GM19438 (cell line): Measurements from ENCODE around the gene KCNH2.
"Not testable (repeated sequence)": the region's sequence is repeated elsewhere in the genome, so short reads cannot be mapped to it uniquely, and the experiment has no call there.

Experiments used
- ATAC-seq: cut with Tn5 transposase; IDR thresholded peaks from one replicate; pipeline ENCODE4 v1.9.1; 2021; ENCODE audit warnings: low read depth; ENCODE audit not compliant: unreplicated experiment

The KCNH2 gene, protein sequence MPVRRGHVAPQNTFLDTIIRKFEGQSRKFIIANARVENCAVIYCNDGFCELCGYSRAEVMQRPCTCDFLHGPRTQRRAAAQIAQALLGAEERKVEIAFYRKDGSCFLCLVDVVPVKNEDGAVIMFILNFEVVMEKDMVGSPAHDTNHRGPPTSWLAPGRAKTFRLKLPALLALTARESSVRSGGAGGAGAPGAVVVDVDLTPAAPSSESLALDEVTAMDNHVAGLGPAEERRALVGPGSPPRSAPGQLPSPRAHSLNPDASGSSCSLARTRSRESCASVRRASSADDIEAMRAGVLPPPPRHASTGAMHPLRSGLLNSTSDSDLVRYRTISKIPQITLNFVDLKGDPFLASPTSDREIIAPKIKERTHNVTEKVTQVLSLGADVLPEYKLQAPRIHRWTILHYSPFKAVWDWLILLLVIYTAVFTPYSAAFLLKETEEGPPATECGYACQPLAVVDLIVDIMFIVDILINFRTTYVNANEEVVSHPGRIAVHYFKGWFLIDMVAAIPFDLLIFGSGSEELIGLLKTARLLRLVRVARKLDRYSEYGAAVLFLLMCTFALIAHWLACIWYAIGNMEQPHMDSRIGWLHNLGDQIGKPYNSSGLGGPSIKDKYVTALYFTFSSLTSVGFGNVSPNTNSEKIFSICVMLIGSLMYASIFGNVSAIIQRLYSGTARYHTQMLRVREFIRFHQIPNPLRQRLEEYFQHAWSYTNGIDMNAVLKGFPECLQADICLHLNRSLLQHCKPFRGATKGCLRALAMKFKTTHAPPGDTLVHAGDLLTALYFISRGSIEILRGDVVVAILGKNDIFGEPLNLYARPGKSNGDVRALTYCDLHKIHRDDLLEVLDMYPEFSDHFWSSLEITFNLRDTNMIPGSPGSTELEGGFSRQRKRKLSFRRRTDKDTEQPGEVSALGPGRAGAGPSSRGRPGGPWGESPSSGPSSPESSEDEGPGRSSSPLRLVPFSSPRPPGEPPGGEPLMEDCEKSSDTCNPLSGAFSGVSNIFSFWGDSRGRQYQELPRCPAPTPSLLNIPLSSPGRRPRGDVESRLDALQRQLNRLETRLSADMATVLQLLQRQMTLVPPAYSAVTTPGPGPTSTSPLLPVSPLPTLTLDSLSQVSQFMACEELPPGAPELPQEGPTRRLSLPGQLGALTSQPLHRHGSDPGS

DNA sequence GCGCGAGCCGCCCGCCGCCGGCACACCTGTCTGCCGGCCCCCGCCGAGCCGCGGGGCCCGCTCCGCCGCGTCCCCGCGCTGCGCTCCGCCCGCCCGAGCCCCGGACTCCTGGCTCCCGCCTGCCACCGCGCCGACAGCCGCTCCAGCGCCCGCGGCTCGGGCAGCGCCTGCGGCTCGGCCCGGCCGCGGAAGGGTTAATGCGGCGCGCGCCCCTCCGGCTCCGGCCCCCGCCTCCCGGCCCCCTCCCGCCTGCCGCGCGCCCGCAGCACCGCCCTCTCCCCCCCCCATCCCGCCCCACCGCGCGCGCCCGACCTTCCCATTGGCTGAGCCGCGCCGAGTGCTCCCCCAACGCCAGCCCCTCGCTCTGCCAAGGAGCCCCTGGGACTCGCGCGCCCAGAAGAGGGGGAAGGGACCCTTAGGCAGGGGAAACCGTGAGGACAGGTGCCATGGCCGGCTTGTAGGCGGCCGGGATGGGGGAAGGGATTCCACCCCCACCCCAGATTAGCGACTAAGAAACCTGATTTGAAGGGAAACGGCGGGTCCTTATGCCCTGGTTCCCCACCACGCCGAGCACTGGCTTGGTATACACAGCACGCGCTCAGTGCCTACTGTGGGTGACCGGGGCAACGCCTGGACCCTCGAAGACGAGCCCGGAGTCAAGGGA, at the start of gene KCNH2:
KCNH2 (minus strand) TSS at position 196 of the 664 bp plus-strand sequence. CDS start 408 bp downstream, outside the sequence.
- ATAC-seq: no peak

DNA sequence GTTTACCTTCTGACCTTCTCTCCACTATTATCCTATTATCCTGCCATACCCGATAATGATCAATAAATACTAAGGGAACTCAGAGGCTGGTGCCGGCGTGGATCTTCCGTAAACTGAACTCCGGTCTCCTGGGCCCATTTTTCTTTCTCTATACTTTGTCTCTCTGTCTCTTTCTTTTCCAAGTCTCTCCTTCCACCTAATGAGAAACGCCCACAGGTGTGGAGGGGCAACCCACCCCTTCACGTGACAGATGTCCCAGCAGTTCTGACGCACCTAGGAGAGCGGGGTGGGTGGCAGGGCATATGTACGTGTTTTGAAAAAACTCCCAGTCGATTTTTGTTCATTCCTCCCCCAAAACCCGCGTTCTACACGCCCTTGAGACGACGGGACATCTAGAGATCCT, 49.6 kb upstream of the KCNH2 start:
- ATAC-seq: peak; percentile 13

DNA sequence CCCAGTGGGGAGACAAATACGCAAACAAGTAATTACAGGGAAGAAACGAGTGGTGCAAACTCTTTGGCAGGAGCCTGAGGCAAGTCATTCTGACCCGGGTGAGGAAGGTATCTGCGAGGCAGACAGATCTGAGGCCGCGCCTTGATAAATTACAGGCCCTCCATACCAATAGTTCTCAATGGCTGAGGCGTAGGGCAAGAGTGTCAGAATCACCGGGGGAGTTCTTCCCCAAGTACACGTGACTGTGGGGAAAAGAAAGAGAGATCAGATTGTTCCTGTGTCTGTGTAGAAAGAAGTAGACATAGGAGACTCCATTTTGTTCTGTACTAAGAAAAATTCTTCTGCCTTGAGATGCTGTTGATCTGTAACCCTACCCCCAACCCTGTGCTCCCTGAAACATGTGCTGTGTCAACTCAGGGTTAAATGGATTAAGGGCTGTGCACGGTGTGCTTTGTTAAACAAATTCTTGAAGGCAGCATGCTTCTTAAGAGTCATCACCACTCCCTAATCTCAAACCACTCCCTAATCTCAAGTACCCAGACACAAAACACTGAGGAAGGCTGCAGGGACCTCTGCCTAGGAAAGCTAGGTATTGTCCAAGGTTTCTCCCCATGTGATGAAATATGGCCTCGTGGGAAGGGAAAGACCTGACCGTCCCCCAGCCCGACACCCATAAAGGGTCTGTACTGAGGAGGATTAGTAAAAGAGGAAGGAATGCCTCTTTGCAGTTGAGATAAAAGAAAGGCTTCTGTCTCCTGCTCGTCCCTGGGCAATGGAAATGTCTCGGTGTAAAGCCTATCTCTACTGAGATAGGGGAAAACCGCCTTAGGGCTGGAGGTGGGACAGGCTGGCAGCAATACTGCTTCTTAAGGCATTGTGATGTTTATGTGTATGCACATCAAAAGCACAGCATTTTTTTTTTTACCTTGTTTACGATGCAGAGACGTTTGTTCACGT, 48.9 kb upstream of the KCNH2 start:
- not testable (repeated sequence) for ATAC-seq

DNA sequence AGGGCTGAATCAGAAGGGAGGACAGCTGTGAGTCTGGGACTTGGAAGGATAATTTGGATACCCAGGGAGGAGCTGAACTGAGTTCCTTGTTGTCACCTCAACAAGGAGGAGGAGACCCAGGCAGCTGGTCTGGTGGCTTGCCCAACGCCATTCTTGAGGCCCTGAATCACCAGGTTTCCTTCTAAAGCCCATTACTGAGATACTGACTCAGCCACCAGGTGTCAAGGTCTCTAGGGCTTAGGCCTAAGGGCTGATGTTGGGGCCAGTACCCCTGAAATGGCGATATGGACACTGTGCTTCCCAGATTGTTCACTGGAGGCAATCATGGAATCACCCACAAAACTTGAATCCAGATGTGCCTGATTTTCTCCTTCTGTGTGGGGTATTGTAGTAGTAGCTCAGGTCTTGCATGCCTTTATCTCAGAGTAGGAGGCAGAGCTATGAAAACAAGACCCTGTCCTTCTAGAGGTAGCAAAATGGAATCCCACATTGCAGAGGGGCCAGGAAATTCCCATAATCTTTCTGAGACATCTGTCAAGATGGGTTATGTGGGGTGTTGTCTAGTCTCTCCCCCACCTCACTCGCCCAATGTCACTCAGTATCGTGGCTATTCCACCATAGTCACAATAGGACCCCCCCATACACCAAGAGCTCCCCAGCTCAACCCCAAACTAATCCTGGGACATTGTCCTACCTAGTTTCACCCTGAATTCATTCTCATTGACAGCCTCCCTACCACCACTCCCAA, 48.0 kb upstream of the KCNH2 start:
- ATAC-seq: no peak

DNA sequence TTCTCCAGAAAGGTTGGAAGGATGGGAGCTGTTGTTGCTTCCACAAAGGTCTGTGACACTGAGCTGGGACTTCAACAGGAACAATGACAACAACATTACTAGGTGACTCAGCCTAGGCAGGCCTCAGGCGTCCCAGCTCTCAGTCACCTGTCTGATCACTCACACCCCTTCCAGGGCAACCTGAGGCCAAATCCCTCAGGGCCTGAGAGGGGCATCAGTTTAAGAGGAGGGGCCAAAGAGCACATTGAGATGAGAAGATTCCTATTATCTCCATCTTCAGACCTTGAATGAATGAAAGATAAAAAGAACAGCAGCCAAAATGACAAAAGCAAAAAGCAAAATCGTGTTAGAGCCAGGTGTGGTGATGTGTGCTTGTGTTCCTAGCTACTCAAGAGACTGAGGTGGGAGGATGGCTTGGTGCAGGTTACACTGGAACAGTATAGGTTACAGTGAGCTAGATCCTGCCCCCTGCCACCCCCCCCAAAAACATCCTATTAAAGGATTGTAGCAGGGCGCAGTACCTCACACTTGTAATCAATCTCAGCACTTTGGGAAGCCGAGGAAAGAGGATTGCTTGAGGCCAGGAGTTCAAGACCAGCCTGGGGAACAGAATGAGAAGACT, 46.4 kb upstream of the KCNH2 start, which contains the start of gene ATG9B:
ATG9B (minus strand) TSS at position 60 of the 622 bp plus-strand sequence. CDS start 71 bp downstream, outside the sequence.
- ATAC-seq: no peak

DNA sequence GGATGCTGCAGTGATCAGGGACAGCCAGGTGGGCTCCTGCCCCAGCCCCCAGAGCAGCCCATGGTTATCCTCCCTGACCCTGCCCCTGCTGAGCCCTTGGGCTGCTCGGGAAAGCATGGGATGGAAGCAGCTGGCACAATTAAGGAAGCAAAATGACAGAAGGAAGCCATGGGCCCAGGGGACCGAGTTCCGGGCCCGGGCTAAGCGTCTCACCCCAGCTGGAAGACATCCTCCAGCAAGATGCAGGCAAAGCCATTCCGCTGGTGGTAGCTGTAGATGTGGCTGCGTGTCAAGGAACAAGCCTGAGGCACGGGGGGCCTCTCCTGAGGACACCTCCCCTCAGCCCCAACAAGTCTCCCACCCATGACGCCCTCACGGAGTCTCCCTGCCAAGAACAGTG, 45.1 kb upstream of the KCNH2 start:
- no peak for ATAC-seq

DNA sequence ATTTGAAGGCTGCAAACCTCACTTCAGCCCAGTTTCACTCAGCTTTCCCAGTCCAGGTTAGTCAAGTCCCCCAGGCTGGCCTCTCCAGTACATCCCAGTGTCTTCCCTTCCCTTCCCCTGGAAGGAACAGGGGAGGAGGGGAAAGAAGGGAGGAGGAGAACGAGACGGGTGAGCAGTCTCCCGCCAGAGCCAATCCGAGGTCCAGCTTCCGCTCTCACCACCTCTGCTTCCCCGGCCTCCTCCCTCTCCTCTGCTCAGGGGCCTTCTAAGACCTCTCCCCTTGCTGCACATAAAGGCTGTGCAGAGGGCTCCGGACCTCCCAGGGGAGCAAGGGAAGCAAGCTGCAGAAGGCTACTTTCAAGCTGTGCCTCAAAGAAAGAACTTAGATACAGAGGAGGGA, 42.1 kb upstream of the KCNH2 start:
- no peak for ATAC-seq

DNA sequence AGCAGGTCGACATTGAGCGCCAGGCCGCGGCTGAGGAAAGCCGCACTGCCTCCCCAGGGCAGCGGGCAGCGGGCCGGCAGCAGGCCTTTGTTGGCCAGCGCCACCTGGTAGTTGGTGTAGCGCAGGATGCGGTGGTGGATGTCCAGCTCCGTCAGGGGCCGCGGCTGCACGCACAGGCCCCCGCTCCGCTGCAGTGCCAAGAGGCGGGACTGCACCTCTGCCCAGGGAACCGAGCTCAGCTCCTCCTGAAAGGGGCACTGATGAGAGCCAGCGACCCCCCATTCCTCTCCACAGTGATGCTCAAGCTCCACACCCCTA, 41.0 kb upstream of the KCNH2 start:
- ATAC-seq: no peak

DNA sequence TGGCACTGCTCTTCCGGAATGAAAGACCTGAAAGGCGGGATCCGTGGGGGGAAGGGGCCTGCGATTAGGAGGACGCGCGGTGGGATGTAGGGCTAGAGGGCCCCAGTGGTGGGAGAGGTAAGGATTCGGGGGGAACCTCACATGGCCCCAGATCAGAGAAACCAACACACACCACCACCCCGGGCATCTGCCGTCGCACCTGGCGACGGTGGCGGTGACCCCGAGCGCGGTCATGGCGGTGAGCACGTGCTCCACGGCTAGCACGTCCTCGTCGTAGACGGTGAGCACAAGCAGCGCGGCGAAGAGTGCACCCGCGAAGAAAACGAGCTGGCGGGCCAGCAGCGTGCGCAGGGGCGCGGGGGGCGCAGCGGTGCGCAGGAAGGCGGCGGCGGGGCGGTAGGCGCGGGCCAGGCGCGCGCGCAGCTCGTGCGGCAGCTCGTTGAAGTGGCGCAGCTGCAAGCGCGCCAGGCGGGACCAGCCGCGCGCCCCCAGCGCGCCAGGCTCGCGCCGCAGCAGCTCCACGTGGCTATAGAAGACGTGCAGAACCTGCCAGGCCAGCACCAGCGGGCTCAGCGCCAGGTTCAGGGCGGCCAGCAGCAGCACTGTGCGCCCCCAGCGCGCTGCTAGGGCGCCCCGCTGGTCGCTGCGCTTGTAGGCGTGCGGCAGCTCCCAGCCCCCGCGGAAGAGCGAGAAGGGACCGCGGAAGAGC, 40.5 kb upstream of the KCNH2 start:
- ATAC-seq: peak; percentile 10

DNA sequence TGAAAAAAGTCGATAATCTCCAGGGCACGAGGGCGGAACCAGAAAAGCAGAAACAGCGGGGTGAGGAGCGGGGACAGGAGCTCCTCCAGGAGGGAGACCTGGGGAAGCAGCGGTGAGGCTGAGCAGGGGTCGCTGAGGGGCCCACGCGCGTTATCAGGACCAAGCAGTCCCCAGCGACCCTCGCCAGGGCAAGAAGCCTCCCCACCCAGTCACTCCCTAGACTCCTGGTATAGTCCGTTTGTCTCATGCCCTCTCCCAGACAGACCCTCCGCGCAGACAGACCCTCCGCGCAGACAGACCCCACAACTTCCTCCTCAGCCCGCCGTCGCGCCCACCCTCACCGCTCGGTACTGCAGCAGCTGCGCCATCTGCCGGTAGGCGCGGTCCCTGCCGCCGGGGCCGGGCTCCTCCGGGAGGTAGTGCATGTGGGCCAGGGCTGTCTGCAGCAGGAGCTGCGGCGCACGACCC, 39.9 kb upstream of the KCNH2 start:
- peak; percentile 54 for ATAC-seq

DNA sequence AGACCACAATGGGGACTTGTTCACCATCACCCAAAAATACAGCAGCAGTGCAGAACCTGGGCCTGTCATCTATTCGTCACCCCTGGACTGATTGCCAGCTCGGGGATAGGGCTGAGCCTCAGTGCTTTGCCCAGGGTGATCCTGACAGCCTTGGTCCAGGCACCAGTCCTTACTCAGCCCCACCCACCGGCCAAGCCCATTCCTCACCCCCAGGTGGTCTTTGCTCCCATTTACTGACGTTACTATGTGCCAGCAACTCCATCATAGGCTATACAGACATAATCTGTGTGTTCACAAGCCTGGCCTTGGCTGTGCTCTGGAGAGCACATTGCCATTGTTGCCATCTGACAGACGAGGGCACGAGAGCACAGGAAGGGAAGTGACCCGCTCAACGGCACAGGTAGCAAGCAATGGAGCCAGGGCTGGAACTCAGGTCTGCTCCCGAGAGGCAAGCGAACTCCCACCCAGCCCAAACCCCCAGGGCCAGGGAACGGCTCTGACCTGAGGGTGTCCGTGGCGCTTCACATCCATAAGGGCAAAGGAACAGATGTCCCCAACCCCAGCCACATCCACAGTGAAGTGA, 39.3 kb upstream of the KCNH2 start:
- ATAC-seq: no peak

DNA sequence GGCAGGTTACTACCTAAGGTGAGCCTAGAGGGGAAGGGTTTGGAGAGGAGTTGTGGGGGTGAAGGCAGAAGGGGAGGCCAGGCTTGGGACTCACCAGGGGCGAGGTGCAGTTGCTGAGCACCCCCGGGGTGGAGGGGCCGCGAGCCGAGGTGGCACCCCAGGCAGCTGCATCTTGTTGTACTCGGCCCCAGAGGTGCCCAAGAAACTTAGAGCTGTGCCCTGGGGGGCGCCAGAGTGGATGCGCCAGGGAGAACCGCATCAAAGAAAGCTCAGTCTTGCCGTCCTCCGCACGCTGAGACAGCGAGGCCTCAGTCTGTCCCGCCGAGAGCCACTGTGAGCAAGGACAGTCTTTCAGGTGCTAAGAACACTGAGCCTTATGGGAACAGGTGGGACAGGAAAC, 38.8 kb upstream of the KCNH2 start:
- no peak for ATAC-seq

DNA sequence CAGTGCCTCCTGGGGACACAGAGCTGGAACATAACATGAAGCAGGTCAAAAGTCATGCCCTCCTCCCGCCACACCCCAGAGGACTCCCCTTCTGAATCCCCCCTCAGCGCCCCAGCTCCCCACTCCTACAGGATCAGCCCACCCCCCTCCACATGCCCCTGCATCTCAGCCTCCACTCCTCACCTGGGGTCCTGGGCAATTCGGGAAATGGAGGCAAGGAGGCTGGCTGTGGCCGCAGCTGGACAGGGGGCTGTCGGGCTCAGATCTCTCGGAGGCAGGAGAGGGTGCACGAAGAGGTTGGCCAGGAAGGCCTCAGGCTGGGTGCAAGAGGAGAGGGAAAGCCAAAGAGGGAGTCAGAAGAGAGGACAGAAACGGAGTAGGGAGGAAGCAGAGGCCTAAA, 38.4 kb upstream of the KCNH2 start:
- ATAC-seq: no peak

DNA sequence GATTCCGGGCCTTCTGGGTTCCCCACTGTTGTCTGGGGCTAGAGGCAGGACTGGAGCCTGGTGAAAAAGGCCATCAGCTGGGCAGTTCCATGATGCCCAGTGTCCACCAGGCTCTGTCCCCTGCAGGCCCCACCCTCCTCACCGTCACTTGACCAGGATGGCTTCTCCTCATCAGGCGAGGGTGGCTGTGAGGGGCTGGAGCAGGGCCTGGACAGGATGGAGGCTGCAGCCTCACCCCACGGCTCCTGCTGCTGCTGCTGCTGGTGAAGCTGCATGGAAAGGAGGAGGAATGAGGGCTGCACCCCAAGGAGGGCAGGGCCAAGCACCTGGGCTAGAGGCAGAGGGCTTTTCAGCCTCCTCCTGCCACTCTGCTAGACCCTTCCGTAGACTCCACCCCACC, 37.8 kb upstream of the KCNH2 start:
- no peak for ATAC-seq

DNA sequence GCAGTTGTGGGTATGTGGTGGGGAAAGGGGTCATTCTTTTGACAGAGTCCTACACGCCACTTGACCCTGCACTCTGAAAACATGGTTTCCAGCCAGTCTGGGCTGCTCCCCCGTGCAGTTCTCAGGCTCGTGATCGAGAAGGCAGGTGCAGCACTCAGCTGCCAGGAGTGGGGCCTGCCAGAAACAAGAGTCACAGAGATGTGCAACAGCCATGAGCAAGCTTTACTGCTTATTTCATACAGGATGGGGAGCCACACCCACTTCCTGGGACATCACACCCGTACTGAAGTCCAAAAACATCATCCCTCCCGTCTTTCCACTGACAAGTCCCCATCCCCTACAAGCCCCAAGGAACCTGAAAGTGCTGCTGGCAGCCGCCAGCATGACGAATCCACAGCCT, 36.8 kb upstream of the KCNH2 start:
- ATAC-seq: no peak

DNA sequence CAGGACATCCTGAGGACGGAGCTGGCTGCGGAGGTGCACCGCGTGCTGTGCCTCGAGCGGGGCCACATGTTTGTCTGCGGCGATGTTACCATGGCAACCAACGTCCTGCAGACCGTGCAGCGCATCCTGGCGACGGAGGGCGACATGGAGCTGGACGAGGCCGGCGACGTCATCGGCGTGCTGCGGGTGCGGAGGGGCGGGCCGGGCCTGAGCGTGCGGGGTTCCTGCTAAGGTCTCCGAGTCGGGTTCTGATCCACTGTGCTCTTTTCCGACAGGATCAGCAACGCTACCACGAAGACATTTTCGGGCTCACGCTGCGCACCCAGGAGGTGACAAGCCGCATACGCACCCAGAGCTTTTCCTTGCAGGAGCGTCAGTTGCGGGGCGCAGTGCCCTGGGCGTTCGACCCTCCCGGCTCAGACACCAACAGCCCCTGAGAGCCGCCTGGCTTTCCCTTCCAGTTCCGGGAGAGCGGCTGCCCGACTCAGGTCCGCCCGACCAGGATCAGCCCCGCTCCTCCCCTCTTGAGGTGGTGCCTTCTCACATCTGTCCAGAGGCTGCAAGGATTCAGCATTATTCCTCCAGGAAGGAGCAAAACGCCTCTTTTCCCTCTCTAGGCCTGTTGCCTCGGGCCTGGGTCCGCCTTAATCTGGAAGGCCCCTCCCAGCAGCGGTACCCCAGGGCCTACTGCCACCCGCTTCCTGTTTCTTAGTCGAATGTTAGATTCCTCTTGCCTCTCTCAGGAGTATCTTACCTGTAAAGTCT, 35.8 kb upstream of the KCNH2 start:
- ATAC-seq: no peak

DNA sequence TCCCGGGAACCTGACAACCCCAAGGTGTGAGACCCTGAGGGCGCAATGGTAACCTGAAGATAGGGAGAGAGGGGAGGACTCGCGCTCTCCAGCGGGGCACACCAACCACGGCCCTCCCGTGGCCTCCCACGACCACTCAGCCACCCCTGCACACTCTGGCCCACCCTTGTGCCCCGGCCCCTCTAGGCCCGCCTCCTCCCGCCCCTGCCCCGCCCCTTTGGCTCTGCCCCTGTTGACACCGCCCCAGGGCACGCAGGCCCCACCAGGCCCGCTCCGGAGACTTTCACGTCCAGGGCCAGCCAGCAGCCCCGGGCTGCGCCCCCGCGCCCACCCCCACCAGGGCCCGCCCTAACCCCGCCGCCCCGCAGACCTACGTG, 35.2 kb upstream of the KCNH2 start:
- no peak for ATAC-seq
